HG03159 (cell line): Measurements from ENCODE around the gene AQP7.
"Not testable (repeated sequence)": the region's sequence is repeated elsewhere in the genome, so short reads cannot be mapped to it uniquely, and the experiment has no call there.

Source experiments
- ATAC-seq: cut with Tn5 transposase; IDR thresholded peaks from one replicate; pipeline ENCODE4 v1.9.1; 2021; ENCODE audit warnings: mild to moderate bottlenecking, moderate library complexity; ENCODE audit not compliant: unreplicated experiment

AQP7 gene

DNA sequence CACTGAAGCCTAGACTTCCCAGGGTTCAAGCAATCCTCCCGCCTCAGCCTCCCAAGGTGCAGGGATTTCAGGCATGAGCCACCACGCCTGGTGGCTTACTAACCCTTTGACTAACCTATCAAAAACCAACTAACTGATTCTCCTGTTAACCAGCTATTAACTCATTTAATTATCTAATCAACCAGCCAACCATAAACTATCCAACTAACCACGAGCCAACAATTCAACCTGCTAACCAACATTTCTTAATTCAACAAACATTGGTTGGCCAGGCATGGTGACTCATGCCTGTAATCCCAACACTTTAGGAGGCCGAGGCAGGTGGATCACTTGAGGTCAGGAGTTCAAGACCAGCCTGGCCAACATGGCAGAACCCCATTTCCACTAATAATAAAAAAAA, 3.3 kb downstream of the AQP7 start:
- not testable (repeated sequence) for ATAC-seq

DNA sequence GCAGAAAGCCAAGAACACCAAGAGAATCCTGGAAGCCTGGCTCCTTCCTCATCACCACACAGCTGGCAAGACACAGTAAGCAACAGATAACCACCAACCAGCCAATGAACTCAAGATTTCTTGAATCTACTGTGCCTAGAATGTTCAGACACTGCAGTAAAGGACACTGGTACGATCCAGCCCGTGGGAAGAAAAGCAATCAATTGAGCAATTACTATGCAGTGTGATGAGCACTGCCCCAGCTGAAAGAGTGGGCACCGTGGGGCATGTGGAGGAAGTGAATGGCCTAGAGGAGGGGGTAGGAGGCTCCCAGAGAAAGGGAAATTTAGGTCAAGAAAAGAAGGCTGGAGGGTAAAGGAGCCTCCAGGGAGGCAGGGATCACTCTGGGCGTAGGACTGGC, 4.6 kb downstream of the AQP7 start:
- ATAC-seq, result not testable (repeated sequence)

DNA sequence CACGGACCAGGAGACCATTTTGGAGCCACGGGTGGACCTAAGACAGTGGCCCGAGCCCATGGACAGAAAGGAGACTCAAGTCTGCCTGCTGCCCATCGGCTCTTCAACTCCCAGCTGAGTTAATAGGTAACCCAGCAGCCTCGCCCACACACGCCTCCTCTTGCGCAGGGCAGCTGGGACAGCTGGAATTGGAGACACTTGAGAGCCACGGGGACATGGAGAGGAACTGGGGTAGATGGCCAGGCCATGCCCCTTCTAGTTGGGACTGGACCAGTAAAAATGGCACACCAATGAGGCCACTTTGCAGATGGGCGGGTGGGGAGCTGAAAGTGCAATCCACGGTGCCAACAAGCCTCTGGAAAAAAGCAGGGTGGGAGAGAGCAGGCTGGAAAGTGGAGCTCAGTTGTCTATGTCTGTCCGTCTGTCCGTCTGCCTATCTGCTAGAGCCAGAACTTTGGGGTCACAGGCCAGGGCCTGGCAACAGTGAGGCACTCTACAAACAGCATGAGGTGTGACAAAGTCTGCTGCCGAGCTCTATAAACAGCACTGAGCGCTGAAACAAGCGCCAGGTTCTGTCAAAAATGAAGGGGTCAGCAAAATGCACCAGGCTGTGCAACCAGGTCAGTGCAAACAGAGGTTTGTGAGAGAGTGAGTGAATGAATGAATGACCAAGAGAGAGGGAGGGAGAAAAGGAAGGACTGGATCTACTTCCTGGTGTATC, 7.0 kb downstream of the AQP7 start:
- not testable (repeated sequence) for ATAC-seq

DNA sequence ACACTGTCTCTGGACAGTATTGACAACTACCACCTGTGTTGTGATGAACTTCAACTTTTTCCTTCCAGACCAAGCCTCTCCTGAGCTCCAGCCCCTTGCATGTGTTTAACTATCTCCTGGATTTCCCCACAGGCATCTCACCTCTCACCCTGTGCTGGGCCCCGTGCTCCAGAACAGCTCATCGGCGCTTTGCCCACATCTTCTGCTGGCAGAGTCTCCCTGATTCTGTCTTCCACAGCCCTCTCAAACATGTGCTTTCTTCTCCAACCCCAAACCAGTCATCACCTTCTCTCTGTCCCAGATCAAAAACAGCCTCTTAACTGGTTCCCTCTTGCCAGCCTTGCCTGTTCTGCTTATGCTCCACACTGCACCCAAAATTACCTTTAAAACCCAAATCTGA, 8.4 kb downstream of the AQP7 start:
- ATAC-seq, result not testable (repeated sequence)

DNA sequence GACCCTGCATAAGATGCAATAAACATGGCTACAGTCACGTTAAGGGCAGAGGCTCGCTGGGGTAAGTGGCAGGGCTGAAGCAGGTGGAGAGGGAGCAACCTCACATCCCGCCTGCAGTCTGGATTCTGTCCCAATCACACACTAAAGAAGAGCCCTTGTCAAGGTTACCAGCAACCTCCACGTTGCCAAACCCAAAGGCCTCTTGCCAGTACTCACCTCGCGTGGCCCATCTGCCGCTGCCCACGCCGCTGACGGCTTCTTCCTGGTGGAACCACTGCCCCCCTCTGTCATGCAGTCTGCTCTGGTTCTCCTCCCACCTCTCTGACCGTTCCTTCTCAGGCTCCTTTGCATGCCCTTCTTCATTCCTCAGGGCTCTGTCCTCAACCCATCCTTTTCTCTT, 8.8 kb downstream of the AQP7 start:
- no peak for ATAC-seq

DNA sequence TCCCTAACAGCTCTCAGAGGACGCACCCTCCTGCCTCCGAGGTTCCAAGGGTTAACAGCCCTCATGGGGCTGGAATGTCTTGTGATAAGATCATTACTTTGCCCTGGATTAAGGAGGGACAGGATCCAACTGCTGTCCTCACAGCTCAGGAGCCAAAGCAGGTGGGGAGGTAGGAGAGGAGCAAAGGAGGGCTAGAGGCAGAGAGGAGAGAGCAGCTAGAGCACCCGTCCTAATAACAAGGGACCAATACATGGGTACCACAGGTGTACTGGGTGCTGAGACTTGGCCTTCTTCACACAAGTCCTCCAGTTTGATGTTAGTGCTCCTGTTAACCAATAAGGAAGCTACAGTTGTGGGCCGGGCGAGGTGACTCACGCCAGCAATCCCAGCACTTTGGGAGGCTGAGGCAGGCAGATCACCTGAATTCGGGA, 9.8 kb downstream of the AQP7 start:
- ATAC-seq, result not testable (repeated sequence)

DNA sequence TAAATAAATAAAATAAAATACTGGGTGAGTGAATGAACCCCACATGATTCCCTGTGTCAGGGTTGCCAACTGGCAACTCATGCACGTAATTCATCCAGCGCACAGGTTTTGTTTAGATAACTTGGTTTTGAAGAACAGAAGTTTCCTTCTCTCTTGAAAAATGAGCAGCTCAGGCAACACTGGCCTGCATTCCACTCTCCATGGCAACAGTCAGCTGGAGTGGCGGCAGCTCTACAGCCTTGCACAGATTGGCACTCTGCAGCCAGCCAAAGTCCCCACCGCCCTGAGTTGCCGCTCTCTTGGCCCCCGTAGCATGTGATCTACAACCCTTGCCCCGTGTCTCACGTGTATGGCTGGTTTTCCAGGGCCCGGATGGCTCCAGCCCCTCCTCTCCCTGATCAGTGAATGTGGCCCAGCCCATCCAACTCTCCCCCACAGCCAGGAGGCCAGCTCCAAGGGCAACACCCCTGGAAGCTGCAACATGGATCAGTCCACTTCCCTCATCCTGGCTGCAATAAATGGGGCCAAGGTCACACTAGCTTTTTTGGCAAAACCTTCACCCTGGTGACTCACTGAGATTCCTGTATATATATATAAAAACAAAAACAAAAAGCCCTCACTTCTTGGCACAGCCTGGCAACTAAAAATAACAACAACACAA, 11.1 kb downstream of the AQP7 start:
- ATAC-seq, result not testable (repeated sequence)

DNA sequence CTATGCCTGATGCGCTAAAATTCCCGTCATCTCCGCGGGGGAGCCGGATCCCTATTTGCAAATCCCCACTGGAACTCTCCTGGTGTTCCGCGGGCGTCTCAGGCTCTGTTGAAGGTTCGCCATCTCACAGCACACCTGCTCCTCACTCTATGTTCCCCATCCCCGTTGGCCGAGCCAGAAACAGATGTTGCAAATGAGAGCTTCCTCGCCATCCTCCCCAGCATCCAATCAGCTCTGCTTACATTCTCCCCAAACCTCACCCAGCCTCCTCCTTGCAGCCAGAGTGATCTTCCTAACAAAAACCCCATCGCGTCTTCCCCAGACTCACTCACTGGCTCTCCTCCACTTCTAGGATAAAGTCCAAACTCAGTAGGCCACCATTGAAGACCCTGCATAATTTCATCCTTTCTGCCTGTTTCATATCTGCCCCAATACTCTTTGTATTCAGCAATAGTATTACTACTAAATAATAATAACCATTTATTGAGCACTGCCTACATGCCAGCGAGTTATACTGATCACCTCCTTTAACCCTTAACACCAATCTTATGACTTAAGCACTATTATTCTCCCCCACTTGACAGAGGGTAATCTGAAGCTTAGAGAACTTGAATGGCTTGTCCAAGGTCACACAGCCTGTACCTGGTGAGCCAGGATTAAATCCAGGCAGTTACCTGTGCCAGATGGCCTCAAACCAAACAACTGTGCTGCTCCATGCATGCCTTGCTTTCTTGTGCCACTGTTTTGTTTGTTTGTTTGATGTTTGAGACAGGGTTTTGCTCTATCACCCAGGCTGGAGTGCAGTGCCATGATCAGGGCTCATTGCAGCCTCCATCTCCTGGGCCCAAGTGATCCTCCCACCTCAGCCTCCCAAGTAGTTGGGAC, 14.0 kb downstream of the AQP7 start:
- ATAC-seq, result no peak

DNA sequence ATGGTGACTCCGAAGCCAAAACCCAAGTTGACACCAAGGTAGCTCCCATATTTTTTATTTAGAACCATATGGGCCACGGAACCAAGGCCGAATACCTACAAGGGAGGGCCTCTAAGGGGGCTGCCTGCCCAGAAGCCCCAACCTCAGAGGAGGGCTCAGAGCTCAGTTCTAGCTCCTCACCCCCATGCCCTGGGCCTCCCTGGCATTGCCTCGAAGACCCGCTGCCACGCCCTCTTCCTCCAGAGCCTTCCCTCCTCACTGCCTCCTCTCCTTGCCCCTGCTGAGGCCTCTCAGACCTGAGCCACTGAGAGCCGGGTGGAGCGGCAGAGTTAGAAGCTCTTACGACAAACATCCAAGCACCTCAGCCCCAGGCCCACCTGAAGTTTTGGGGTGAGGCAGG, 15.4 kb downstream of the AQP7 start:
- ATAC-seq, result not testable (repeated sequence)

DNA sequence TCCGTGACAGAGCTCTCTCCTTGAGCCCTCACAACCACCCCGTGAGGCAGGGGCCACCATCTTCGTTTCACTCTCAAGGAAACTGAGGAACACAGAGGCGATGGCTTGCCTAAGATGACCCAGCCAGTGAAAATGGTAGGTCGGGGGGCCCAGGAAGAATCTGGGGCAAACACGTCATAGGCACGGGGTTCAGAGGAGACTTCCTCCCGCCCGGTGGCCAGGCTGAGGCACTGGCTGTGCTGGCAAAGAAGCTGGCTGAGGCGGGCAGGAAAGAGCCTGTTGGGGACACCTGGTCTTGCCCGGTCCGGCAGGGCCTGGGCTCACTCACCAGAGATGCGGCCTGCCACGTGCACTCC, 15.7 kb downstream of the AQP7 start:
- ATAC-seq, result not testable (repeated sequence)

DNA sequence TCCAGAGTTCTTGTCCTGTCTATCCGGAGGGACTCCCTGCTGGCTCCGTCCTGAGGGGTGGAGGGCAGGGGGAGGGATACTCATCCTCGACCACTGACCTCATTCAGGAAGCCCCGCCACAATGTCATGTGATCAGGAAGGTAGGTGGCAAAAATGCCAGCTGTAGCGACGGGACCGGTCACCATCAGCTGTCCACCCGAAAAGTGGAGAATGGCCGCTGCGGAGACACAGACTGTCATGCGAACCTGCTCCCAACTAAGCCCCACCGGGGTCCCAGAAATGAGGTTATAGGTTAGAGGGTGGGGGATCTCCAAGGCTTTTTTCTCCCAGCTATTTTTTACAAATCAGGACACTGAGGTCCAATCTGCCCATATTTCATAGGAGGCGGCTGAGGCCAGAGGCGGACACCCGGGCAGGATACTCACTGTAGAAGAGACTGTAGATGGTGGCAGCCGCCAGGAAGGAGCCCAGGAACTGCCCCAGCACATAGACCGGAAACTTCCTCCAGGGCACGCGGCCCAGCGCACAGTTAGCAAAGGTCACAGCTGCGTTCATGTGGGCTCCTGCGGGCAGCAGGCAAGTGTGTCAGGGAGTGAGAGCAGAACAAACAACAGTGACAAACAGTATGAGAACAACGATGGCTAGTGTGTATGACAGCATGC, 16.3 kb downstream of the AQP7 start:
- not testable (repeated sequence) for ATAC-seq

DNA sequence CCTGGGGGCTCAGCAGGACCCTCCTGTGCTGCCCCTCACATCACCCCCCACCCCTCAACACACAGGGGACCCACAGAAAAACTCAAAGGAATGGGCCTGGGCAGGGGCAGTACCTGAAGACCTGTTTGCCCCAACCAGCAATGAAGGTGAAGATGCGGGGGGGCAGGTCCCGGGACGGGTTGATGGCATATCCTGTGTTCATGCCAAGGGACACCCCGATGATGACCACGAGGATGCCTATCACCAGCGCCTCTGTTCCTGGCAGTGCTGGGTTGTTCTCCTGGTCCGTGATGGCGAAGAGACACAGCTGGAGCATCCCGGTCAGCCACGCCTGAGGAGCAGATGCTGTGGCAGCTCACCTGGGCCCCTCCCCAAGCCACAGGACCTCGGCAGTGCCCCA, 16.8 kb downstream of the AQP7 start:
- ATAC-seq, result not testable (repeated sequence)

DNA sequence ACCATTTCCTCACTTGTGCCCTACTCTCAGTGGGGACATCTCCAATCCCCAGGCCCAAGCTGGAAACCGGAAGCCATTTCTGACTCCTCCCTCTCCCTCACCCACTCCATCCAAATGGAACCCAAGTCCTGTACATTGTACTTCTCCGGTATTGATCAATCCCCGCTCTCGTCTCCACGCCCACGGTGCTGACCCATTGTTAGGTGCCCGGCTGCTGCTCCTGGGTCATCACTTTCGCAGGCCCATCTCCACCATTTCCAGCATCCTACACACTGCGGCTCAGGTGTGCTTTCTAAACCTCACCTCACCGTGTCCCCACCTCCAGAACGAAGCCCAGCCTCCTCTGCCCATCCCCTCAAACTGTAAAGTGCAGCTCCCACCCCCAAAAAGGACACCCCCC, 19.0 kb downstream of the AQP7 start:
- not testable (repeated sequence) for ATAC-seq

DNA sequence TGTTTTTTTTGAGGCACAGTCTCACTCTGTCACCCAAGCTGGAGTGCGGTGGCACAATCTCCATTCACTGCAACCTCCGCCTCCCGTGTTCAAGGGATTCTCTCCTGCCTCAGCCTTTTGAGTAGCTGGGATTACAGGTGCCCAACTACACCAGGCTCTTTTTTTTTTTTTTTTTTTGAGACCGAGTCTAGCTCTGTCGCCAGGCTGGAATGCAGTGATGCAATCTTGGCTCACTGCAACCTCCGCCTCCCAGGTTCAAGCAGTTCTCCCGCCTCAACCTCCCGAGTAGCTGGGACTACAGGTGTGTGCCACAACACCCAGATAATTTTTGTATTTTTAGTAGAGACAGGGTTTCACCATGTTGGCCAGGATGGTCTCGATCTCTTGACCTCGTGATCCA, 20.0 kb downstream of the AQP7 start:
- ATAC-seq, result not testable (repeated sequence)

DNA sequence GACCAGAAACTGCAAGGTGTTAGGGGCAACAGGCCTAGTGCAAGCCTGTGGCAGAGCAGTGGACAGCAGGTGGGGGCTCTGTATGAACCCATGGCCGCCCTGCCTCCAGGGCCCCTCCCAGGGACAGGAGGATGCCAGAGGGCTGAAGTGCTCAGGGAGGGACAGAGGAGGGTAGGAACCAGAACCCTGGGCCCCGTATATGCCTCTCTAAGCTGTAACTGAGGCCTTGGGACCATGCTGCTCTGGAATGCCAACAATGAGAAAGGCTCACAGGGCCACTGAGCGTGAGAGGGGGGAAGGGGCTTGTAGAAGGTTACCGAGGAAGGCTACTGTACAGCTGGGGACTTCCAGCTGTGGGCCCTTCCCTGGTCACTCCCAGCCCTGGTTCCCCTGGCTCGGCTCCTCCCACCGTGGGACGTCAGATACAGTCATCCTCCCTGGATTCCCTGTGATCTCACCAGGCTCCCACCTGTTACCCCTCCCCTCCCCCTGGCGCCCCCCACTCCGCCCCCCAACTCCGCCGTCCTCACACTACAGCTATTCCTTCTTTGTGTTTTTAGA, 21.1 kb downstream of the AQP7 start:
- ATAC-seq, result no peak

DNA sequence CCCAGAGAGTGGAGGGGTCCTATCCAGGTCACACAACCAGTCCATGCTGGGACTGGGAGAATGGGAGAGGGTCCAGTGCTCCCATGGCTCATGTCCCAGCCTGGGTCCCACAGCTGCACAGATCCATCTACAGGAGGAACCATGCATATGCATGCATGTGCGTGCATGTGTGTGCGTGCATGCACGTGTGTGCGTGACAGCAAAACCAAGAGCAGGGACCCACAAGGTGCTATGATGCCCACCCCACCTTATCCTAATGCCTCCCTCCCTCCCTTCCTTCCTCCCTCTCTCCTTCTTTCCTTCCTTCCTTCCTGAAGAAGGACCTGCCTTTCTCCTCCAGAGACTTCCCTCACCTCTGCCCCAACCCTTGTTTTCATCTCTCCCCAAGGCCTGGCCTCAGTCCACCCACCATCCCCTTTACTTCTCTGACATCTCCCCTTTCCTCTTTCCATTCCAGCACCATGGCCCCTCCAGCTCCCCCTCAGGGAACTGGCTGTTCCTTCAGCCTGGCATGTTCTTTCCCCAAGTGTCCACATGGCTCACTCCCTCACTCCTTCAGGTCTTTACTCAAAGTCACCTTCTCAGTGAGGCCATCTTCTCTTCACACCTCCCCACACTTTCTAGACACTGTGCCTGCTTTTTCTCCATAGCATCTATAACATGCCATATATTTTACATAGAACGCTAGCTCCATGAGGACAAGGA, 21.8 kb downstream of the AQP7 start:
- ATAC-seq, result no peak

DNA sequence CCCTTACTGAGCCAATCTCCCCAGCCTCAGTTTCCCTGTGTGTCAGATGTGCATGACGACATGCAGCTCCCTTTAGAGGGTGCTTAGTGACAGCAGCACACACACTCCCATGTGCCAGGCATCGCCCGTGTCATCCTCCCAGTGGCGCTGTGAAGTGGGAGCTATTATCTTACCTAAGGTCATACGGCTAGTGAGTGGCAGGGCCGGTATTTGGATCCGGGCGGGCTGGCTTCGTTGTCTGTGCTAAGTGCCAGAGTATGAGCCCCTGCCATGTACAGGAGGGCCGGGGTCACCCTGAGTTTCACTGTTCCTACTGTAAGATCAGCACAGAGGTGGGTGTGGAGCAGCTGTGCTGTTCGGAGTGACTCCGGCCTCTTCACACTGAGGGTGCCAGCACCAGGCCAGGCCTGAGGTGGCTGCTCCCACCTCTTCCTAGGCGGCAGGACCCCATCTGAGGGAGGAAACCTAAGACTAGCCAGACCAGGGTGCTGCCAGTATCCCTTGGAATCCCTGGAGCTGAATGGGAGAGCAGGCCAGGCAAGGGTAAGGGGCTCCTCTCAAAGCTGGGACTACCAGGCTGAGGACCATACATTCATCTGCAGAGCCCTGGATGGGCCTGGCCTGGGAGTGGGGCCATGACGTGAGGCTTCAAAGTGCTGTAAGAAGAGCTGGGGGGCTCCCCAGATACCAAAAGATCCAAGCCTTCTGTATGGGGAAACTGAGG, 22.5 kb downstream of the AQP7 start:
- no peak for ATAC-seq

DNA sequence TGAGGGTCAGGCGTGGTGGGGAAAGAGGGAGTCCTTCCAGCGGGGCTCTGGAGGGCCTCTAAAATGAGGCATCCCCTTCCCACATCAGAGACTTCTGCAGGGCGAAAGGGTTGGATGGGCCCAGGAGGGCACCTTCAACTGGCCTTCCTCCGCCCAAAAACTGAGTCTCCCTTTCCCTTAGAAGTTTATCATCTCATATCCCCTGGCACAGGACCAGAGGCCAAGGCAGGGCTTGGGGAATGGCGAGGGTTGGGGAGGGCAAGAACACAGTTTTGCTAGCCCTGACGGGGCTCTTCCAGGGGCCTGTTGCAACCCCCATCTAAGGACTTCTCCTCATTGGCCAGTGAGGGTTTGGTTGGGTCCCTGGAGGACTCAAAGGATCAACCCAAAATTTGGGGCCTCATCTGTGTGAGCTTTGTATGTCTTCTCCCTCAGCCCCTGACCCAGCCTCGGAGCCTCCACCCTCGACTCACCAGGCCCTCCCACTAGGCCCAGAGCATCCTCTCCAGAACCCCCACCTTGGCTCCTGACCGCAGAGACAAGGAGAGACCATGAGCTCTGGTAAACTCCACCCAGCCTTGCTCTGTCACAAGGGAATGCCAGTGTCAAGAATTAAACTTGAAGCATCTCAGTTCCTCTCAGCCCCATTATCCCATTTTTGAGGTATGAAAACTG, 24.1 kb downstream of the AQP7 start:
- ATAC-seq, result no peak
